A673 (cell line): ENCODE results near the gene UBR4. TPM values are rescaled to one million over a fixed set of nuclear protein-coding genes. Genes with fewer than 3 reads are reported as not detected.

Experiments used
- BruUV-seq: library from RNA; stranded (reverse); fragments of 400-500 nt; replicated peaks from 2 replicates; lab custom pipeline; 2021; lab: Mats Ljungman, UMichigan
- CTCF ChIA-PET: fragments of 300-600 bp; sonication (Branson Sonifier 250); formaldehyde crosslinking; loops from one replicate; lab custom pipeline; 2022; ENCODE audit warnings: antibody characterized with exemption; lab: Charles Lee
- POLR2A ChIA-PET: fragments of 300-600 bp; sonication (Branson Sonifier 250); formaldehyde crosslinking; loops from one replicate; lab custom pipeline; 2022; ENCODE audit warnings: antibody characterized with exemption; ENCODE audit not compliant: low non-redundant PET; lab: Charles Lee
- DNase-seq: peaks from one replicate; pipeline ENCODE4 v3.0.0-alpha.2; 2015; ENCODE audit warnings: low spot score
- H3K27ac ChIP-seq: fragments of 200-600 bp; sonication (generic); 2 replicates; pipeline ENCODE4 v1.5.1; 2016; ENCODE audit warnings: mixed run types, low read depth, mild to moderate bottlenecking, mixed read lengths, antibody characterized with exemption, low read length; ENCODE audit not compliant: poor library complexity, severe bottlenecking
- H3K27me3 ChIP-seq: fragments of 200-600 bp; sonication (generic); replicated peaks from 2 replicates; pipeline ENCODE4 v1.6.1; 2017; ENCODE audit warnings: mixed run types, low read depth, mild to moderate bottlenecking, mixed read lengths, antibody characterized with exemption, low read length; ENCODE audit not compliant: insufficient read depth, poor library complexity
- H3K36me3 ChIP-seq: fragments of 200-600 bp; sonication (generic); 2 replicates; pipeline ENCODE4 v1.6.1; 2016; ENCODE audit warnings: mixed run types, mild to moderate bottlenecking, mixed read lengths, antibody characterized with exemption, low read length; ENCODE audit not compliant: insufficient read depth, poor library complexity, severe bottlenecking
- H3K4me1 ChIP-seq: fragments of 200-600 bp; sonication (generic); 2 replicates; pipeline ENCODE4 v1.6.1; 2017; ENCODE audit warnings: mixed run types, mild to moderate bottlenecking, mixed read lengths, antibody characterized with exemption, low read length; ENCODE audit not compliant: insufficient read depth, poor library complexity, severe bottlenecking
- H3K4me3 ChIP-seq: fragments of 200-600 bp; sonication (generic); 2 replicates; pipeline ENCODE4 v1.5.1; 2016; ENCODE audit warnings: low read depth, mixed run types, mild to moderate bottlenecking, mixed read lengths, low read length; ENCODE audit not compliant: poor library complexity, severe bottlenecking
- H3K9me3 ChIP-seq: fragments of 200-600 bp; sonication (generic); 2 replicates; pipeline ENCODE4 v1.6.1; 2016; ENCODE audit warnings: mixed run types, low read depth, mild to moderate bottlenecking, mixed read lengths, antibody characterized with exemption, low read length; ENCODE audit not compliant: poor library complexity, severe bottlenecking
- CTCF ChIP-seq: fragments of 300-800, 200-600 bp; sonication (generic); conservative IDR thresholded peaks from 2 replicates; pipeline ENCODE4 v1.5.1; 2017; ENCODE audit warnings: low read depth, mild to moderate bottlenecking, antibody characterized with exemption, low read length, moderate library complexity, mixed read lengths
- EZH2 ChIP-seq: fragments of 200-600 bp; sonication (generic); IDR thresholded peaks from 2 replicates; pipeline ENCODE4 v1.6.1; 2017; ENCODE audit warnings: borderline replicate concordance, low read depth, mild to moderate bottlenecking, mixed read lengths, antibody characterized with exemption, low read length; ENCODE audit not compliant: poor library complexity, severe bottlenecking
- intact Hi-C: fragments of 100-400 bp; cut with micrococcal nuclease; formaldehyde crosslinking; loops from one replicate; pipeline ENCODE4 v1.10.0; 2022; ENCODE audit not compliant: unreplicated experiment
- total RNA-seq: library from RNA; stranded (reverse); gene quantifications from 2 replicates; pipeline ENCODE4 v1.2.3, GENCODE V29; 2021

Gene UBR4
- total RNA-seq, 1 experiment from 2014 or later, result 214 TPM

- ChIA-PET CTCF (interaction anchor here (0.6 to 0.7 kb wide), 3 partner anchors 9 to 459 kb away, joined by 3 read pairs; no protein-coding TSS in a partner anchor), POLR2A (no interaction called here)
- H3K27ac ChIP-seq, result no peak overlapping the region
- H3K4me1 ChIP-seq, result peaks cover 1% of the 10 kb centered on the region
- H3K9me3 ChIP-seq, result no peaks in the 10 kb centered on the region
- TF ChIP-seq EZH2, result no peak
- TF ChIP-seq CTCF, result no peak
- H3K27me3 ChIP-seq, result no peaks in the 10 kb centered on the region
- no TSS peak for BruUV-seq
- H3K4me3 ChIP-seq, result no peak overlapping the region
- DNase-seq, result no peak
- intact Hi-C loops, result loop anchor here (5.0 kb wide), 1 partner anchor 453 kb away; no protein-coding TSS in a partner anchor
- peaks cover 57% of the 10 kb centered on the region for H3K36me3 ChIP-seq
Observed at GRCh38 chr1:19199329-19199968, 10.6 kb downstream of the UBR4 start.

DNA sequence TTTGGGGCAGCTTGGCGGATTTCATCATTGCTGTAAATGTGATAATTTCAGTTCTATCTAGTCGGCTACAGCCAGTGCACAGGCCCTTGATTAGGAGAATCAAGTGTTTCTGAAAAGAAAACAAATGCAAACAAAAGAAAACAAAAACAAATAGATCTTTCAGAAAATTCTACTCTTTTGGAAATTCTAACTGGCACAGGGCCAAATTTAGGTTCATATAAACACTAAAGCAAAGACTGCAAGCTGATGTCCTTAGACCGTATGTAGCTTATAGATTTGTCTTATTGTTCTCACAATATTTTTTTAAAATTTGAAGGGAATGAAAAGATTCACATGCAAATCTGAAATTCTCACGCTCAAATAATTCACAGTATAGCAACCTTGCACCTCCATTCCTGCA is 11.2 kb downstream of the UBR4 start:
- intact Hi-C loops, result loop anchor here (5.0 kb wide), 1 partner anchor 453 kb away; no protein-coding TSS in a partner anchor
- ChIA-PET POLR2A (no interaction called here), CTCF (no interaction called here)
- no TSS peak for BruUV-seq
- no peak for DNase-seq
- no peak for TF ChIP-seq EZH2
- no peak for TF ChIP-seq CTCF
- Histone ChIP-seq H3K27me3 (no peaks in the 10 kb centered on the region), H3K36me3 (peaks cover 63% of the 10 kb centered on the region), H3K9me3 (no peaks in the 10 kb centered on the region), H3K4me1 (no peaks in the 10 kb centered on the region), H3K4me3 (no peak overlapping the region), H3K27ac (no peak overlapping the region)

DNA sequence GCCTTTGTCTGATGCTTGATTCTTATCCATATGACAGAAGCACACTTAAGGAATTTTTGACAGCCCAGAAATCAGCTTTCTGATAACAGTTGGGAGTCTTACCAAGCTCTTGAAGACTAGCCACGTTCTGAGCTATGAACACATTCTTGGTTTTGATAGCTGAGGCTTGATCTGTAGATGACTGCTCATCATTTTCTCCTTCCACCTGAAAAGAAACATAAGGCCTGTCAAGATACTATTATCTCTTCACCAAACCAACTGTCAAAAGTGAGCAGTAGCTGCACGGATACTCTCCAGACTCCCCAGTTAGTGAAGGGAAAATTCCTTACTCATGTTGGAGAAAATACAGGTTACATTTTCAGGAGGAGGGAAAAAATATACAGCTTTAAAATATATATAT is 12.2 kb downstream of the UBR4 start:
- DNase-seq, result no peak
- Histone ChIP-seq H3K4me1 (no peaks in the 10 kb centered on the region), H3K9me3 (no peaks in the 10 kb centered on the region), H3K4me3 (no peak overlapping the region), H3K27ac (no peak overlapping the region), H3K27me3 (no peaks in the 10 kb centered on the region), H3K36me3 (peaks cover 73% of the 10 kb centered on the region)
- POLR2A ChIA-PET, result no interaction called here
- TF ChIP-seq EZH2 (no peak), CTCF (no peak)
- CTCF ChIA-PET, result no interaction called here
- BruUV-seq, result no TSS peak
- intact Hi-C loops, result loop anchor here (5.0 kb wide), 1 partner anchor 454 kb away; no protein-coding TSS in a partner anchor
